ENCODE results near the gene CEP89.
"Not testable (repeated sequence)": the region's sequence is repeated elsewhere in the genome, so short reads cannot be mapped to it uniquely, and the experiment has no call there.

CEP89 gene

GRCh38 chr19:32969549-32969948 lies 2.2 kb downstream of the CEP89 start:
- no peak overlapping the region for H3K9ac ChIP-seq (ENCODE audit: low read length)

GRCh38 chr19:32966750-32967149 lies 5.0 kb downstream of the CEP89 start:
- Histone ChIP-seq H3K9ac (ENCODE audit: low read length) (no peak overlapping the region), H3K79me2 (ENCODE audit: insufficient read depth, low read length) (no peaks in the 10 kb centered on the region), H3K4me2 (ENCODE audit: low read length) (no peak overlapping the region), H3K4me1 (ENCODE audit: insufficient read depth, low read length, severe bottlenecking) (peaks cover 11% of the 10 kb centered on the region), H3K27me3 (ENCODE audit: insufficient read depth, low read length) (no peaks in the 10 kb centered on the region), H3F3A (ENCODE audit: insufficient read depth, low read length) (no peaks in the 10 kb centered on the region), H3K9me3 (ENCODE audit: low read length) (no peaks in the 10 kb centered on the region), H4K20me1 (ENCODE audit: insufficient read depth, low read length) (no peaks in the 10 kb centered on the region), H3K27ac (ENCODE audit: low read depth, low read length, poor library complexity, severe bottlenecking) (no peak overlapping the region), H3K36me3 (ENCODE audit: insufficient read depth, low read length) (no peaks in the 10 kb centered on the region), H3K4me3 (ENCODE audit: low read depth, low read length, poor library complexity, severe bottlenecking) (no peak overlapping the region), H3K9me2 (ENCODE audit: low read depth, low read length) (no peaks in the 10 kb centered on the region), H2AFZ (ENCODE audit: low read length) (no peak overlapping the region)
- TF ChIP-seq, protein P1, sequence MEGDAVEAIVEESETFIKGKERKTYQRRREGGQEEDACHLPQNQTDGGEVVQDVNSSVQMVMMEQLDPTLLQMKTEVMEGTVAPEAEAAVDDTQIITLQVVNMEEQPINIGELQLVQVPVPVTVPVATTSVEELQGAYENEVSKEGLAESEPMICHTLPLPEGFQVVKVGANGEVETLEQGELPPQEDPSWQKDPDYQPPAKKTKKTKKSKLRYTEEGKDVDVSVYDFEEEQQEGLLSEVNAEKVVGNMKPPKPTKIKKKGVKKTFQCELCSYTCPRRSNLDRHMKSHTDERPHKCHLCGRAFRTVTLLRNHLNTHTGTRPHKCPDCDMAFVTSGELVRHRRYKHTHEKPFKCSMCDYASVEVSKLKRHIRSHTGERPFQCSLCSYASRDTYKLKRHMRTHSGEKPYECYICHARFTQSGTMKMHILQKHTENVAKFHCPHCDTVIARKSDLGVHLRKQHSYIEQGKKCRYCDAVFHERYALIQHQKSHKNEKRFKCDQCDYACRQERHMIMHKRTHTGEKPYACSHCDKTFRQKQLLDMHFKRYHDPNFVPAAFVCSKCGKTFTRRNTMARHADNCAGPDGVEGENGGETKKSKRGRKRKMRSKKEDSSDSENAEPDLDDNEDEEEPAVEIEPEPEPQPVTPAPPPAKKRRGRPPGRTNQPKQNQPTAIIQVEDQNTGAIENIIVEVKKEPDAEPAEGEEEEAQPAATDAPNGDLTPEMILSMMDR (IDR thresholded peaks at IDR 0.05; ENCODE audit: low read length): no peak
- TF ChIP-seq EZH2 (IDR thresholded peaks at IDR 0.05; ENCODE audit: borderline replicate concordance, low read length): no peak

More at GRCh38 chr19:32969549-32969948, 2.2 kb downstream of the CEP89 start:
- H3K4me1 ChIP-seq (ENCODE audit: insufficient read depth, low read length, severe bottlenecking): peaks cover 20% of the 10 kb centered on the region
- no peak overlapping the region for H3K4me3 ChIP-seq (ENCODE audit: low read depth, low read length, poor library complexity, severe bottlenecking)
- no peak overlapping the region for H3K27ac ChIP-seq (ENCODE audit: low read depth, low read length, poor library complexity, severe bottlenecking)
- no peaks in the 10 kb centered on the region for H3K9me3 ChIP-seq (ENCODE audit: low read length)
- H3K79me2 ChIP-seq (ENCODE audit: insufficient read depth, low read length): no peaks in the 10 kb centered on the region
- no peak overlapping the region for H2AFZ ChIP-seq (ENCODE audit: low read length)
- no peaks in the 10 kb centered on the region for H3K27me3 ChIP-seq (ENCODE audit: insufficient read depth, low read length)
- no peaks in the 10 kb centered on the region for H3K9me2 ChIP-seq (ENCODE audit: low read depth, low read length)
- no peaks in the 10 kb centered on the region; the same call in 1 of the 2 replicates for H3K36me3 ChIP-seq (ENCODE audit: insufficient read depth, low read length)
- H3F3A ChIP-seq (ENCODE audit: insufficient read depth, low read length): no peaks in the 10 kb centered on the region
- no peaks in the 10 kb centered on the region for H4K20me1 ChIP-seq (ENCODE audit: insufficient read depth, low read length)
- H3K4me2 ChIP-seq (ENCODE audit: low read length): no peak overlapping the region
- TF ChIP-seq, protein P1 (IDR thresholded peaks at IDR 0.05; ENCODE audit: low read length): no peak
- no peak for TF ChIP-seq EZH2 (IDR thresholded peaks at IDR 0.05; ENCODE audit: borderline replicate concordance, low read length)

- no peak overlapping the region for H3K4me3 ChIP-seq (ENCODE audit: low read depth, low read length, poor library complexity, severe bottlenecking)
- H3K36me3 ChIP-seq (ENCODE audit: insufficient read depth, low read length): peaks cover 21% of the 10 kb centered on the region
- H3K4me1 ChIP-seq (ENCODE audit: insufficient read depth, low read length, severe bottlenecking): peaks cover 12% of the 10 kb centered on the region
- H3K9ac ChIP-seq (ENCODE audit: low read length): no peak overlapping the region
- no peaks in the 10 kb centered on the region for H3K9me3 ChIP-seq (ENCODE audit: low read length)
- no peaks in the 10 kb centered on the region for H3K9me2 ChIP-seq (ENCODE audit: low read depth, low read length)
- H3K4me2 ChIP-seq (ENCODE audit: low read length): no peak overlapping the region
- no peaks in the 10 kb centered on the region for H3F3A ChIP-seq (ENCODE audit: insufficient read depth, low read length)
- no peaks in the 10 kb centered on the region for H3K79me2 ChIP-seq (ENCODE audit: insufficient read depth, low read length)
- no peaks in the 10 kb centered on the region for H3K27me3 ChIP-seq (ENCODE audit: insufficient read depth, low read length)
- H3K27ac ChIP-seq (ENCODE audit: low read depth, low read length, poor library complexity, severe bottlenecking): no peak overlapping the region
- H4K20me1 ChIP-seq (ENCODE audit: insufficient read depth, low read length): no peaks in the 10 kb centered on the region
- no peak overlapping the region for H2AFZ ChIP-seq (ENCODE audit: low read length)
- TF ChIP-seq, protein P1 (IDR thresholded peaks at IDR 0.05; ENCODE audit: low read length): no peak
- no peak for TF ChIP-seq EZH2 (IDR thresholded peaks at IDR 0.05; ENCODE audit: borderline replicate concordance, low read length)
Measured at GRCh38 chr19:32945260-32945659, 26.5 kb downstream of the CEP89 start.

DNA sequence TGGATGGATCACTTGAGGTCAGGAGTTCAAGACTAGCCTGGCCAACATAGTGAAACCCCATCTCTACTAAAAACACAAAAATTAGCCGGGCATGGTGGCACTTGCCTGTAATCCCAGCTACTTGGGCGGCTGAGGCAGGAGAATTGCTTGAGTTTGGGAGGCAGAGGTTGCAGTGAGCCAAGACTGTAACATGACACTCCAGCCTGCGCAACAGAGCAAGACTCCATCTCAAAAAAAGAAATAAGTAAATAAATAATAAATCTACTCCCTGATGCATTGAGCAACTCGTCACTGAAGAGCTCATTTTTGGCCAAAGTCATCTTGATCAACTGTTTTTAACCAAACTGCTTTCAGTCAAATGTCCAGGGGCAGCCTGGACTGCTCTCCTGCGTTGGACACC lies 30.5 kb downstream of the CEP89 start:
- not testable (repeated sequence) for H2AFZ ChIP-seq (ENCODE audit: low read length); H3K4me2 ChIP-seq (ENCODE audit: low read length); H3K9me2 ChIP-seq (ENCODE audit: low read depth, low read length); H3K9ac ChIP-seq (ENCODE audit: low read length); H3K9me3 ChIP-seq (ENCODE audit: low read length); H3K27me3 ChIP-seq (ENCODE audit: insufficient read depth, low read length); H3K4me3 ChIP-seq (ENCODE audit: low read depth, low read length, poor library complexity, severe bottlenecking); H4K20me1 ChIP-seq (ENCODE audit: insufficient read depth, low read length); H3K36me3 ChIP-seq (ENCODE audit: insufficient read depth, low read length); H3F3A ChIP-seq (ENCODE audit: insufficient read depth, low read length); H3K79me2 ChIP-seq (ENCODE audit: insufficient read depth, low read length)
- peak overlapping the region; percentile 31 for H3K27ac ChIP-seq (ENCODE audit: low read depth, low read length, poor library complexity, severe bottlenecking)
- peaks cover 12% of the 10 kb centered on the region for H3K4me1 ChIP-seq (ENCODE audit: insufficient read depth, low read length, severe bottlenecking)
